GM19372 (cell line): ENCODE data around the gene KRTAP19-7.

Experiments
- ATAC-seq: cut with Tn5 transposase; IDR thresholded peaks from one replicate; pipeline ENCODE4 v1.9.1; 2021; ENCODE audit warnings: mild to moderate bottlenecking, low read depth, moderate library complexity; ENCODE audit not compliant: unreplicated experiment

KRTAP19-7 gene, protein sequence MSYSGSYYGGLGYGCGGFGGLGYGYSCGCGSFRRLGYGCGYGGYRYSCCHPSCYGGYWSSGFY

DNA sequence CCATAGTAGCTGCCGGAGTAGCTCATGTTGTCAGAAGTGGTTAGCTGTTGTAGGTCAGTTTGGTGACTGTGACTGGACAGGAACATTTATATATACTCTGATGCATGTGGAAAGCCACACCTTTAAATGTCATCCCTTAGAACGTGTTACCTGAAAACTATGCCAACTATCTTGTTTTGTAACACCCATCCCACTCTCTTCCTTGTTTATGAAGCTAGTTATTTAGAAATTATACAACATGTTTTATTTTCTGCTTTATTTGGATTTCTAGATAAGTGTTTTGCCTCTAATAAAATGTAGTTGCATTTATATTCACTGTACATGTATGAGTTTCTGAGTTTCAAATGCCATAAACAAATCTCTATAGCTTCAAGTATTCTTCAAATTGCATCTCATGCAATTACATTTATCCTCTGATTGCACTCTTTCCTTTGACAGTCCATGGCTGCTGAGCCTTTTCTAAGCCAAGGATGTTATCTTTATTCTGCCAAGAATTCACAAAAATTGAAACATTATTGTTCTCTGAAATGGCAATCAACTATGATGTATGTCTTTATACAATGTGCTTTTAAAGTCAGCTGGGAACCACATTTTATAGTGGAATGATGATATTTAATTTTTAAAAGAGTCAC is at the start of gene KRTAP19-7:
TSS of gene KRTAP19-7 (minus strand) at position 51 of the 632 bp plus-strand sequence. CDS start at position 26, 25 bp downstream.
- no peak for ATAC-seq

DNA sequence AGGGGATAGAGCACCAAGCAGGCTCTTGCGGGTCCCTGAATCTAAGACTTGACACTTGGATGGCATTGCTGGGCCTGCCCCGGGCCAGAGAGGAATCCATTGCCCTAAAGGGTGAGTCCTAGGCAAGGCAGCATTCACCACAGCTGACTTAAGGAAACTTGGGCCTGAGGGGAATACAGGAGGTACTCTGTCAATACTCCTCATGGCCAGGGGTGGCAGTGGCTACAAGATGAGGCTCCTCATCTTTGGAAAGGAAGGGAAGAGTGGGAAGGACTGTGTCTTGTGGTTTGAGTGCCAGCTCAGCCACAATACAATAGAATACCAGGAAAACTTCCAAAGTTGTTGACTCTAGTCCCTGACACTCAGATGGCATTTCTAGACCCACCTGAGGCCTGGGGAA is 44.9 kb upstream of the KRTAP19-7 start:
- ATAC-seq, result no peak

DNA sequence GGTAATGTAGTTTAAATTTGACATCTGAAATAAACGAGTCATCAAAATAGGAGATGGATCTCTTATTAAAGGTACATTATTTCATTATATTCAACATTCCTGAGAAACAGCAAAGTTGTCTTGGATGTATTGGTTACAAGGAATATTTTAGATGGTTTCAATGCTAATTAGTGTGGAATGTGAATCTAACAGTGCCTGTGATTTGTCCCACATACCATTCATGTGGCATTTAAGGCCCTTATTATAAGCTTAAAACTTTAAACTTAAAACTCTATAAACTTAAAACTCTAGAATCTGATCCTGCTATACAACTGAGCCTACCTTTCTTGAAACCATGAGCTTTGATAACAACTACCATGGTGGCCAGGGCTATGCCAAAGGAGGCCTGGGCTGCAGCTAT is 39.7 kb upstream of the KRTAP19-7 start, which contains the start of gene KRTAP22-1:
TSS of gene KRTAP22-1 (plus strand) at position 301 of the 400 bp plus-strand sequence.
- ATAC-seq, result no peak

DNA sequence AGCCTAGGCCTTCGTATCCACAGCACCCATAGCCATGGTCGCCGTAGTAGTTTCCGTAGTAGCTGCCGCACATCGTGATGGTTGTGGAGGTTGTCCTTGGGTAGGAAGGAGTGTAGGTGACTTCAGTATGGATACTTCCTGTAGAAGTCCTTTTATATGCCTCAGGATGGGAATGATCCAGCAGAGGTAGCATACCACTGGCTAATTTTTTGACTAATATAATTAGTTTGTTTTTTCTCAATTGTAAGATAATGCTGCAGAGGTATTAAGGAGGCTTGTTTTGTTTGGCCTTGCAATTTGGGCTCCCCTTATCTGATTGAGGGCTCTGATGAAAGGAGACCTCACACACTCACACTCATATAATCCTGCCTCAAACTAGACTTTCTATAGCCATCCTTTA is 37.7 kb upstream of the KRTAP19-7 start, which contains the start of gene KRTAP6-2:
TSS of gene KRTAP6-2 (minus strand) at position 101 of the 400 bp plus-strand sequence. CDS start at position 73, 28 bp downstream.
- no peak for ATAC-seq

DNA sequence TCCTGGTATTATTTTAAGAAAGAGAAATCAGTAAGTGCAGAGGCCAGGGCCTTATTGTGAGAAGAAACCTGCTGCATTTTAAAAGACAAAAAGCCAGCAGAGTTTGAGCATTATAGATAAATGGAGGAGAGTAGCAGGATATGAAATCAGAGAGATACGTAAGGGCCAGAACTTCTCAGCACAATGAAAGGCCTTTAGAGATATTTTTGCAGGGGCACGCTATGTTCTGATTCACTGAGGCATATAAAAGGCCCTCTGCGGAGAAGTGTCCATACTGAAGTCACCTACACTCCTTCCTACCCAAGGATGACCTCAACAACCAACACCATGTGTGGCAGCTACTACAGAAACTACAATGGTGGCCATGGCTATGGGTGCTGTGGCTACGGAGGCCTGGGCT is 31.0 kb upstream of the KRTAP19-7 start, which contains the start of gene KRTAP6-3:
TSS of gene KRTAP6-3 (plus strand) at position 301 of the 400 bp plus-strand sequence. CDS start at position 307, 6 bp downstream.
- ATAC-seq, result no peak

DNA sequence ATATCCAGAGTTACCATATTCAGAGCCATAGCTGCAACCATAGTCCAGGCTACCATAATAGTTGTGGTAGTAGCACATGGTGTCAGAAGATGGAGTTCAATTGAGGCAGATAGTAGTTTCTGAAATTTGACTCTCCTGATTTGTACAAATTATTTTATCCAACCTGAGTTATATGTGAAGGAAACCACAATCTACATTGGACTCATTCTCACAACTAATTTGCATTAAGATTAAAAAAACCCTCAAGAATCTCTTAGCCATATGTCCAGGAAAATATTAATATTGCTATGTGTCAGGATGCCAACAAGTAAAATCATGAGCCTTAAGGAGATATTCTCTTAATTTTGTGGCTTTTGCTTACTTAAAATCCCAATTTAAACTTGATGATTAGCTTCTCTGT is 29.2 kb upstream of the KRTAP19-7 start, which contains the start of gene KRTAP22-2:
TSS of gene KRTAP22-2 (minus strand) at position 101 of the 400 bp plus-strand sequence.
- ATAC-seq, result no peak

DNA sequence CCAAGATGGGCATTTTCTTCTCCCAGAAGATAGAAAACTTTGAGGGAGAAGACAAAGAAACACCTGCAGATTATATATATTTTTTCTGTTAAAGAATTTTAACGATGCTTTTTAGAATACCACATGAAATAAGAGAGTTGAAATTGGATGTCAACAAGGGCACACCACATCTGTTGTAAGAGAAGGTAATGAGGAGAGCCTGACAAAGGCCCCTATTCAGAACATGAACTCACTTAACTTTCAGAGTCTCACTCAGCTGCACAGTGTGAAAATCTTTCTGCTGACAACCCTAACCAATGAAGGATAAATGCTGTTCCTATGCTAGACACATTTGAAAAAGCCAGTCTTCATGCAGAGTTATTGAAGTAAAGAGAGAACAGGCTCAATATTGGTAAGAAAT is 21.8 kb upstream of the KRTAP19-7 start:
- ATAC-seq, result no peak

DNA sequence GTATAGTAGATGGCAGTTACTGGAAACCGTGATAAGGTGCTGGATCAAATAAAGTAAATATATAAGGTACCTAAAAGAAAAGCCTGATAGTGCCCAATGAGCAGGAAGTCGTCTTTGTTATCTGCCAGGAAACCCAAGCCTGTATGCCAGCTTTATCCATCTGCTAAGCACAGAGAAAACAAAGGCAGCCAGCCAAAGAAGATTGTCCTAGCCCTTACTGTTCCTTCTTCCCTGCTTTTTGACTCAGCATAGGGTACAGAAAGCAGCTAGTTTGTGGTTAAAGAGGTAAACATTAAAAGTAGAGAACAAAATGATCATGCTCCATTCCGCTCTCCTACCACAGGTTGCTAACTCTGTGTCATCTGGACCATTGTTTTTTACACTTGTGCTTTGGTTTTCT is 19.0 kb upstream of the KRTAP19-7 start:
- ATAC-seq, result no peak

DNA sequence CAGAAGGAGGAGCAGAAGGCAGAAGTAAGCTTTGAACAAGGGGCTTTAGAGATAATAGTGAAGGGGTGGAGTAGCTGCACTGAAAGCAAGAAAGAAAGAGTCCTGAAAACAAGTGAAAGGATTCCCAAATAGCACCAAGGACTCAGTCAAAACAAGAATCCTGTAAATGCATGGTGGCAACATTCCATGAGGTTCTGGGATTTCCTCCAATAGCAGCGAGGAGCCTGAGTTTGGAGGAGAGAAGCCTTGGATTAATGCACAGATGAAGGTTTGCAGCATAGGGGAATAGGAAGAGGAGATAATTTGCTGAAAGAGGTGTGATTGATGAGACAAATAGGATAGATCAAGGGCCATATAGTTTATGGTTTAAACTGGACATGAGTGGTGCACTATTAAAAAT is 18.2 kb upstream of the KRTAP19-7 start:
- no peak for ATAC-seq

DNA sequence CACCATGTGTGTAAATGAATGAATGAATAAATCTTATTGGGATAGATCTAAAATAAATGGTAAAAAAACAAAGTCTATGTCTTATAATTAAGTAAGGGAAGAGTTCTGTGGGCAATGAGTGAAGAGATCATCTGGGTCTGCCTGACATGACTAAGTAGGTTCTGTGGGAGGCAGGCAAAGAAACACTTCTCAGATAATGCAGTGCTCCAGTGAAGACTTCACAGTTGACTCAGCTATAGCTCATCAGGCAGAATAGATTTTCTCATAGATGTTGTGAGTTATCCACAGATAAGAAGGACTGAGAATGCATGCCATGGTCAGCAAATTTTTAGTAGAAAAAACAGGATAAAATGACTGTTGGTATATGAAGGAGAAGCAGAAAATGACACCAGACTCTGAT is 16.7 kb upstream of the KRTAP19-7 start:
- no peak for ATAC-seq

DNA sequence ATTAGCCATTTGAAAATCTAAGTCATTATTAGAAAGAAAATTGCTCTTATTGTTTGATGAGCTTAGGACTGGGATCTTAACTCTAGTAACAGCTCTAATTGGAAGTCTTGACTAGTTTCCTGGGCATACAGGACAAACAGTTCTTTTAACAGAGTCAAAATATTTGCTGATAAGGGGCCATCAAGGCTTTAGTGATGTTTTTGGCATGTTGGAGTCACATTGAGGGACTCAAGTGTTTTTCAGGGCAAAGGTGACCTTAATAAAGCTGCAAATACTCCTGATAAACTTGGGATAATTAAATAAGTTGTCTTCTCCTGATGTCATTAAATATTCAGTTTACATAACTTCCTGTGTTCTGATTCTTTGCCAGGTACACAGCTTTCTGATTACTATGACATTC is 6.5 kb upstream of the KRTAP19-7 start:
- no peak for ATAC-seq

DNA sequence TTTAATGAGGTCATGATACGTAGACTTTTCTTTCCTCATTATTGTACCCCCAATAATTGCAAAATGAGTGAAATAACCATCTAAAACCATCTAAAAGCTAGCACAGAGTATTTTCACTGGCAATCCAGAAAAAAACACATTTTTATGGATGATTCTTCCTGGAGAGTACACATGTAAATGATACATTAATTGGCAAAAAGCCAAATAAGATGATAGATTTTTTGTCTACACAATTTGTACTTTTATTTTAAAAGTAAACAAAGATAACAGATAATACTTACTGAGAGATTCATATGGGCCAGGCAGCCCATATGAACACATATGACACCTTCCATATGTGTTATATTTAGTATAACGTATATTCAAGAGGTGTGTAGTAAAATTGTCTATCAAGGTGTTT is 2.5 kb upstream of the KRTAP19-7 start:
- no peak for ATAC-seq

DNA sequence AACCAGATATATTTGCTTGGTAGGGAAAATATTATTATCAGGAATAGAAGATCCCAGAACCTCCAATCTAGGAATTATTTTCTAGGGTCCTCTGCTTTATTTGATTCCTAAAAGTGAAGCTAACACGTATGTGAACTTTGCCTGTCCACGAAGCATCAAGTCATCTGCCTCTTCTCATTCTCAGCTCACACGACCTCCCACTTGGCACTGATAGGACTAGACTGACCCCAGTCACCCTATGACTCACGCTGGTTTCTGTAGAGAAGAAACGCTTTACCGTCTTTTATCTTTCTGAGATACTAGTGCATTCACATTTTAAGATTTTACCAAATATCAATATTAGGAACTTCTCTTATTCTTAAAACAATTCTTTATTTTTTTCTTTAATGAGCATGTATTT is 2.0 kb upstream of the KRTAP19-7 start:
- no peak for ATAC-seq

DNA sequence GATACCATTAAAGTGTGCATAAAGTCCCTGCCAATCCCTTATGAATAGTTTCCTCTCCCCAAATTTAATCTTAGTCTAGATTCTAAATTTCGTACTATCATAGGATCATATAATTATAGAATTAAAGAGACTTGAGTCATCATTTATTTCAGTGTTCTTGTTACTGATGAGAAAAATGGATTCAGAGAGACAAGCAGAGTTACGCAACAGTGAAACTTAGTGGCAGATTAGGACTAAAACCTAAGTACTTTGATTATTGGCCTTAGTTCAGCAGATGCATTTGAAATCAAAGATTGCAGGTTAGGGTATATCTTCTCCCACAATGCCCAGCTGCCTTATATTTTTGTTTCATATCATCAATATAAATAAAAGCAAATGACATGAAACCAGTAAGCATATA is 843 bp upstream of the KRTAP19-7 start:
- ATAC-seq, result no peak

DNA sequence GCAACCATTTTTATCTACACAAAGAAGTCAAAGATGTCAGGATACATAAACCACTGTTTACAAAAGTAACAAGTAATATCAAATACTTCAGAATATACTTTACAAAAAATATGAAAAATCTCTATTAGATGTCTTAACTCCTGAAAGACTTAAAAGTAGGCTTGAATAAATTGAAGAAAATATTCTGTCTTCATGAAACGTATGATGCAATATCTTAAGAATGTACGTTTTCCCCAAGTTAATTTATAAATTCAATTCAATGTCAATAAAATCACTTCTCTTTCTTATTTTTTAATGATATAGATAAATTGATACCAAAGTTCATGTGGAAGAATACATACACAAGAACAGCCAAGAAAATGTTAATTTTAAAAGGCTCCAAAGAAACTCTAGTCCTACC is 6.0 kb downstream of the KRTAP19-7 start:
- ATAC-seq, result no peak

DNA sequence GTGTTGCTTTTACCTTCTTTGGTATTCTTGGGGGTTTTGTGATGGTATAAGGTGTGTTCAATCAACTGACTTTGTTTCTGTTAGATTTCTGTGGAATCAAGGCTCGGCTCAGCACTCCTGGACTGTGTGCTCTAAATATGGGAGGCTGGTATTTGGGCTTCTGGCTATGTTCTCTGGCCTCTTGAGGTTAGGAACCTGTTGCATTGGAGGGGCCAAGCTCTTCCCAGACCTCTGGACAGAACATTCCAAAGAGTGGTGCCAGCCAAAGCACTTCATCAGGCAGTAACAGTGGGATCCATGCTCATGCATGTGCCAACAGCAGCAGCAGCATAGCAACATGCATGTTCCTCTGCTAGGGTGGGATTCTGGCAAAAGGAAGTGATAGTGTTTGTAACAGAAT is 8.3 kb downstream of the KRTAP19-7 start:
- ATAC-seq, result no peak

DNA sequence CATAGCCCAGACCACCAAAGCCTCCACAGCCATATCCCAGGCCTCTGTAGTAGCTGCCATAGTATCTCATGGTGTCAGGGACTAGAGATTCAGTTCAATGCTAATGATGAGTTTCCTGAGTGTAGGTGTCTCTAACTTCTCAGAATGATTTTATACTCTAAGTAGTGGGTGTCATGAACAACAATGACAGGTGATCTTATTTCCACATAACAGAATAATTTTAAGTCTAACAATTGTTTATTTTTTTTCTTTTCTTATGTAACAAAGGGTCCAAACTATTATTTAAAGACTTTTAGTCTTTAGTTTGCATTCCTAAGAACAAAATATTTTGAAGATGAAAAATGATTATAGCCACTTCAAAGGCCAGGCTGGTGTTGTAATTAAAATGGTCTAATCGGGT is 19.4 kb downstream of the KRTAP19-7 start, which contains the start of gene KRTAP19-6:
TSS of gene KRTAP19-6 (minus strand) at position 101 of the 400 bp plus-strand sequence. CDS start at position 70, 31 bp downstream.
- no peak for ATAC-seq

DNA sequence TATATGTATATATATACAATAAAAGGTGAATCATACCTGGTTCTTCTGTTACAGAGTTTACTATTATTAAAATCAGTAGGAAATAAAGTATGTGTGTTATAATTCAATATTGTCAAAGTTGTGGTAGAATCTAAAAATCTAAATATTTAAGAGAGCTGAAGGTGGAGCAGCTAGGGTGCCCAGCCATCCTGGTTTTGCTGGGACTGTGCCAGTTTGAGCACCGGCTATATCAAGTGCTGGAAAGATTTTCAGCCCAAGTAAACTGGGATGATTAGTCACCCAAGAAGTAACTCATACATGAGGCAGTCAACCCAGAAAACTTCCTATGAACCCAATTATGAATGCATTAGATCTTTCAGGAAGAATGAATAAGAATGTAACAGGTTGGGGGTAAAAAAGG is 42.2 kb downstream of the KRTAP19-7 start:
- no peak for ATAC-seq

DNA sequence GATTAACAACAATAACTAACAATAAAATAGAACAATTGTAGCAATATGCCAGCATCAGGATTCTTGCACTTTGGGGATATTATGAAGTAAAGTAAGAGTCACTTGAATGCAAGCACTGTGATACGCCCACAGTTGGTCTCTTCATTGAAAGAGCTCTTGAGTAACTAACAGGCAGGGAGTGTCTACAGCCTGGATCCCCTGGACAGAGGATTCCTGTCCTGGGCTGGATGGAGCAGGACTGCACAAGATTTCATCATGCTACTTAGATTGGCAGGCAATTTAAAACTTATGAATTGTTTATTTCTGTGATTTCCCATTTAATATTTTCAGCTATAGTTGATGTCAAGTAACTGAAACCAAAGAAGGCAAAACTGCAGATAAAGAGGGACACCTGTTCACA is 45.4 kb downstream of the KRTAP19-7 start:
- ATAC-seq, result no peak
